Upper lobe of left lung (tissue), 4 donors: ENCODE data around the gene AMELX.

Experiments
- CTCF ChIP-seq, 6 experiments: fragments of 450-650 bp in 4 of 6; fragments of 200-600 bp in 2 of 6; sonication (generic) in 2 of 6; IDR thresholded peaks; one replicate each; pipeline ENCODE4 v1.5.1; 2016 to 2019; ENCODE audit warnings: antibody characterized with exemption in 6 of 6
- EP300 ChIP-seq, 4 donors: sonication (generic); formaldehyde crosslinking; IDR thresholded peaks; one replicate each; pipeline ENCODE4 v1.5.1; 2017; ENCODE audit warnings: antibody characterized with exemption in 4 of 4, control low read depth in 2 of 4
- POLR2A ChIP-seq, 4 donors: fragments of 450-650 bp; IDR thresholded peaks; one replicate each; pipeline ENCODE4 v1.5.1; 2016 to 2017; ENCODE audit warnings: antibody characterized with exemption in 4 of 4, mild to moderate bottlenecking in 2 of 4
- POLR2AphosphoS5 ChIP-seq, 2 donors: sonication (generic); formaldehyde crosslinking; IDR thresholded peaks; one replicate each; pipeline ENCODE4 v1.5.1; 2017; ENCODE audit warnings: antibody characterized with exemption in 2 of 2

DNA sequence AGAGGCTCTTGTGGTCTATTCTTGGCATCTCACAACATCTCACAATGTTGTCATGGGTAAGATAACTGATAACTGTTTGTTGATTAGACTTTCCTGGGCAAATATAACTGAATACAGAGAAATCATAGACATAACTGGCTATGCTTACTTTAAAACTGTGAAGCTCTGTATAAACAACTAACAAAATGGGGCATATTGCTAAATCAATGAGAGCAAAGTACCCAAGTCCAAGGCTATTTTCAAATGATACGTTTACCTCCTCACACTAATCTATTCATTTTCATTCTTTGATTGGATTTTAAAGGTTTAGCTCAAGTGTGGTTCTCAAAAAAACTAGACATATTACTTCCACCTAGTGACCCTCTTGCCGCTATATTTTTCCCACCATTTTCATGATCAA is 38.6 kb downstream of the AMELX start:
- TF ChIP-seq POLR2AphosphoS5 (IDR thresholded peaks at IDR 0.05) (no peak), CTCF (IDR thresholded peaks at IDR 0.05) (no peak), EP300 (IDR thresholded peaks at IDR 0.05) (no peak), POLR2A (IDR thresholded peaks at IDR 0.05) (no peak)
